GM19467 (cell line): Measurements from ENCODE around the gene STXBP6.
A peak's percentile ranks its signal among the peaks of the same experiment; 100 is the strongest.

Experiments used
- ATAC-seq: cut with Tn5 transposase; IDR thresholded peaks from one replicate; pipeline ENCODE4 v1.9.1; 2021; ENCODE audit warnings: mild to moderate bottlenecking, moderate library complexity; ENCODE audit not compliant: unreplicated experiment

Gene STXBP6

GRCh38 chr14:24866067-24866639 lies 183.8 kb downstream of the STXBP6 start:
- ATAC-seq = no peak

GRCh38 chr14:24863968-24864684 lies 185.8 kb downstream of the STXBP6 start:
- no peak for ATAC-seq

- ATAC-seq = no peak
Observed at GRCh38 chr14:24861083-24861630, 188.8 kb downstream of the STXBP6 start.

GRCh38 chr14:24859559-24859958 lies 190.4 kb downstream of the STXBP6 start:
- ATAC-seq = no peak

GRCh38 chr14:24858684-24859083 lies 191.3 kb downstream of the STXBP6 start:
- no peak for ATAC-seq

GRCh38 chr14:24858052-24858451 lies 191.9 kb downstream of the STXBP6 start:
- ATAC-seq = no peak

GRCh38 chr14:24857277-24857676 lies 192.7 kb downstream of the STXBP6 start:
- no peak for ATAC-seq

GRCh38 chr14:24853446-24853845 lies 196.5 kb downstream of the STXBP6 start:
- no peak for ATAC-seq

- no peak for ATAC-seq
Observed at GRCh38 chr14:24852312-24853060, 197.5 kb downstream of the STXBP6 start.

GRCh38 chr14:24851837-24852236 lies 198.1 kb downstream of the STXBP6 start:
- ATAC-seq = no peak

GRCh38 chr14:24851406-24851805 lies 198.5 kb downstream of the STXBP6 start:
- no peak for ATAC-seq

GRCh38 chr14:24850072-24850471 lies 199.9 kb downstream of the STXBP6 start:
- ATAC-seq = no peak

GRCh38 chr14:24849471-24849870 lies 200.5 kb downstream of the STXBP6 start:
- ATAC-seq = no peak

- no peak for ATAC-seq
Observed at GRCh38 chr14:24848102-24848790, 201.7 kb downstream of the STXBP6 start.

GRCh38 chr14:24847568-24848095 lies 202.3 kb downstream of the STXBP6 start:
- no peak for ATAC-seq

- no peak for ATAC-seq
Observed at GRCh38 chr14:24846261-24846660, 203.7 kb downstream of the STXBP6 start.

GRCh38 chr14:24845851-24846250 lies 204.1 kb downstream of the STXBP6 start:
- ATAC-seq = no peak

- no peak for ATAC-seq
Observed at GRCh38 chr14:24844011-24844410, 205.9 kb downstream of the STXBP6 start.

- peak; percentile 84 for ATAC-seq
Observed at GRCh38 chr14:24843494-24843893, 206.5 kb downstream of the STXBP6 start.

- ATAC-seq = no peak
Observed at GRCh38 chr14:24840204-24840893, 209.6 kb downstream of the STXBP6 start.
